Natural killer cell (primary cell): ENCODE results near the gene ELMO1. TPM values are rescaled to one million over a fixed set of nuclear protein-coding genes. Genes with fewer than 3 reads are reported as not detected.

ENCODE experiments used
- ATAC-seq, 3 donors: fragments of 150-1000 bp in 2 of 3; fragments of 200-7000 bp in 1 of 3; cut with Tn5 transposase; 1 replicate in 1 of 3; 2 replicates in 2 of 3; pipeline ENCODE4 v1.10.0; 2021; ENCODE audit warnings: mild to moderate bottlenecking in 2 of 3, moderate library complexity in 2 of 3
- DNase-seq, 2 donors: peaks; one replicate each; pipeline versions ENCODE4 v3.0.0 to v3.0.0-alpha.2; 2013 to 2021; ENCODE audit warnings: mixed read lengths in 1 of 2
- H3K27ac ChIP-seq: one replicate; pipeline ENCODE4 v1.5.1; 2013; ENCODE audit warnings: mild to moderate bottlenecking, low read length
- H3K27me3 ChIP-seq: one replicate; pipeline ENCODE4 v1.6.1; 2013; ENCODE audit warnings: low read length; ENCODE audit not compliant: control insufficient read depth, insufficient read depth
- H3K36me3 ChIP-seq: one replicate; pipeline ENCODE4 v1.6.1; 2013; ENCODE audit warnings: low read length; ENCODE audit not compliant: control insufficient read depth, insufficient read depth
- H3K4me1 ChIP-seq: one replicate; pipeline ENCODE4 v1.6.1; 2013; ENCODE audit warnings: low read length; ENCODE audit not compliant: control insufficient read depth, insufficient read depth
- H3K4me3 ChIP-seq: one replicate; pipeline ENCODE4 v1.5.1; 2013; ENCODE audit warnings: low read length
- H3K9me3 ChIP-seq: one replicate; pipeline ENCODE4 v1.6.1; 2013; ENCODE audit warnings: low read length; ENCODE audit not compliant: control insufficient read depth, insufficient read depth
- H3K27ac Mint-ChIP-seq, 2 donors: one replicate each; pipeline ENCODE4 v1.8.0; 2022; ENCODE audit warnings: mild to moderate bottlenecking in 2 of 2, mixed read lengths in 2 of 2, moderate library complexity in 1 of 2
- H3K27me3 Mint-ChIP-seq, 2 donors: one replicate each; pipeline ENCODE4 v1.8.0; 2022; ENCODE audit warnings: low read depth in 2 of 2, mixed read lengths in 2 of 2
- H3K36me3 Mint-ChIP-seq: one replicate; pipeline ENCODE4 v1.8.0; 2022; ENCODE audit warnings: mixed read lengths
- H3K4me1 Mint-ChIP-seq, 2 donors: one replicate each; pipeline ENCODE4 v1.8.0; 2022; ENCODE audit warnings: mixed read lengths in 2 of 2
- H3K4me3 Mint-ChIP-seq: one replicate; pipeline ENCODE4 v1.8.0; 2022; ENCODE audit warnings: mild to moderate bottlenecking, moderate library complexity, mixed read lengths
- H3K9me3 Mint-ChIP-seq, 2 donors: one replicate each; pipeline ENCODE4 v1.8.0; 2022; ENCODE audit warnings: mixed read lengths in 2 of 2
- WGBS: methylation state at CpG from one replicate; pipeline ENCODE4 v1.1.7; 2013; ENCODE audit warnings: missing lambda C conversion rate; ENCODE audit not compliant: insufficient coverage; 5-methylcytosine and 5-hydroxymethylcytosine counted together
- intact Hi-C: fragments of 100-400 bp; cut with micrococcal nuclease; formaldehyde crosslinking; loops from one replicate; pipeline ENCODE4 v1.14.2; 2022
- total RNA-seq, 4 donors: library from RNA; stranded (reverse); fragments of 120-200 nt in 1 of 4; gene quantifications; one replicate each; pipeline versions ENCODE4 v1.2.3 to v1.2.4, GENCODE V29; 2013 to 2022
- TF ChIP-seq, protein P1 (sequence below): fragments of 200-600 bp; IDR thresholded peaks from one replicate; pipeline ENCODE4 v1.8.0; 2022; ENCODE audit warnings: antibody characterized with exemption

ELMO1 gene
- total RNA-seq, 3 donors from 2014 or later (not counting 1 experiment from before 2014, with no cell fraction given), result 127 to 147 (median 130) TPM

DNA sequence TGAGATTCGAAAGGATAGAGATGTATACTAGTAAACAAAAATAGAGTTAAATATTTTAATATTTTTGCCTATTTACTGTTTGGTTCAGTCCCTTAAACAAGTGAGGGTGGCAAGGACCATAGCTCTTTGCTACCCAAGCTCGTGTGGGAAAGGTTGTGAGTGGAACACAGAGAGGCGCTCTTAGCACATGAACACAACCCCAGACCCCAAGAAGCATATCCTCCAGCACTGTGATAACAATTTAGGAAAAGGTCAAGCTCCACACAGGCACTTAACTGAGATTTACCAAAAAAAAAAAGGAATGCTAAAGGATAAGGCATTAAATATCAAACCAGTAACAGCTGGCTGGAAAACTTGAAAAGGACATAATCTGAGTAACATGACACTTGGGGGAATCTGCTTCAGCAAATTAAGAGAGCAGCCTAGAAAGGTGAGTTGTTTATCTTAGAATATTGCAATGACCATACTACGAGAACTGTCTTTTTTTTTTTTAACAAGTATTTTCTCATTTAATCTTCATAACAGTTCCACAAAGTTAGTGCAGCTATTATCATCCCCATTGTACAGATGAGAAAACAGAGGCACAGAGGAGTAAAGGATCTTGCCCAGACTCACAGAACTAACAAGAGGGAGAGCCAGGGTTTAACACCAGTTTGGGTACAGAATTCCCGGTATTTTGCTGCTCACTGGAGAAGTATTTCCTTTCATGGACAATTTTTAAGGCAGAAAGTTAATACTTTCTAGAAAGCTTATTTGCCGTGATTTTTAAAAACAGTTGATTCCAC lies 420.9 kb downstream of the ELMO1 start:
- peaks cover 38 to 57% of the 10 kb centered on the region in 2 donors for H3K4me1 Mint-ChIP-seq
- WGBS, result 99% methylated on average over 4 of the region's 6 CpGs

DNA sequence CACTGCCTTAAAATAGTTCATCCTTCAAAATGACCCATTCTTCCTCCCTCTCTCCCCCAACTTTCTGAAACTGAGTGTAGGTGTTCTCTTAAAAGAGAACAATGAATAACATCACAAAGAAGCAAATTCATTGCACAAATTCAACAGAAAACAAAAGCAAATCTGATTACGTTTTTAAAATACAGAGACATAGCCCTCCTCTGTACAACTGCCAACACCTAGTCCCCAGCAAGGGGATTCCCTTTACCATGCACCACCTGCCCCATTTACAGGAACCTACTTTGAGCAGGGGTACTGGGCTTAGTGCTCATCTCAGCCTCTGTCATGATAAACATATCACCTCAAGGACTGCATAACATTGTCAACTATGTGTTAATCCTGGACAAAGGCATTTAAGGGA lies 421.6 kb downstream of the ELMO1 start:
- ATAC-seq, result no peak
- peaks cover 21% of the 10 kb centered on the region for H3K36me3 Mint-ChIP-seq

More for the DNA sequence above, 420.9 kb downstream of the ELMO1 start:
- Histone ChIP-seq H3K4me1 (peaks cover 4% of the 10 kb centered on the region), H3K36me3 (no peaks in the 10 kb centered on the region), H3K27me3 (no peaks in the 10 kb centered on the region), H3K9me3 (no peaks in the 10 kb centered on the region), H3K27ac (no peak overlapping the region), H3K4me3 (no peak overlapping the region)
- intact Hi-C loops, result no loop called here
- Mint-ChIP-seq H3K27me3 (no peaks in the 10 kb centered on the region), H3K4me3 (no peak overlapping the region), H3K36me3 (peaks cover 21% of the 10 kb centered on the region), H3K27ac (no peak overlapping the region), H3K9me3 (no peaks in the 10 kb centered on the region)
- ATAC-seq (no peak), DNase-seq (no peak)
- TF ChIP-seq, protein P1, sequence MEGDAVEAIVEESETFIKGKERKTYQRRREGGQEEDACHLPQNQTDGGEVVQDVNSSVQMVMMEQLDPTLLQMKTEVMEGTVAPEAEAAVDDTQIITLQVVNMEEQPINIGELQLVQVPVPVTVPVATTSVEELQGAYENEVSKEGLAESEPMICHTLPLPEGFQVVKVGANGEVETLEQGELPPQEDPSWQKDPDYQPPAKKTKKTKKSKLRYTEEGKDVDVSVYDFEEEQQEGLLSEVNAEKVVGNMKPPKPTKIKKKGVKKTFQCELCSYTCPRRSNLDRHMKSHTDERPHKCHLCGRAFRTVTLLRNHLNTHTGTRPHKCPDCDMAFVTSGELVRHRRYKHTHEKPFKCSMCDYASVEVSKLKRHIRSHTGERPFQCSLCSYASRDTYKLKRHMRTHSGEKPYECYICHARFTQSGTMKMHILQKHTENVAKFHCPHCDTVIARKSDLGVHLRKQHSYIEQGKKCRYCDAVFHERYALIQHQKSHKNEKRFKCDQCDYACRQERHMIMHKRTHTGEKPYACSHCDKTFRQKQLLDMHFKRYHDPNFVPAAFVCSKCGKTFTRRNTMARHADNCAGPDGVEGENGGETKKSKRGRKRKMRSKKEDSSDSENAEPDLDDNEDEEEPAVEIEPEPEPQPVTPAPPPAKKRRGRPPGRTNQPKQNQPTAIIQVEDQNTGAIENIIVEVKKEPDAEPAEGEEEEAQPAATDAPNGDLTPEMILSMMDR, result no peak

DNA sequence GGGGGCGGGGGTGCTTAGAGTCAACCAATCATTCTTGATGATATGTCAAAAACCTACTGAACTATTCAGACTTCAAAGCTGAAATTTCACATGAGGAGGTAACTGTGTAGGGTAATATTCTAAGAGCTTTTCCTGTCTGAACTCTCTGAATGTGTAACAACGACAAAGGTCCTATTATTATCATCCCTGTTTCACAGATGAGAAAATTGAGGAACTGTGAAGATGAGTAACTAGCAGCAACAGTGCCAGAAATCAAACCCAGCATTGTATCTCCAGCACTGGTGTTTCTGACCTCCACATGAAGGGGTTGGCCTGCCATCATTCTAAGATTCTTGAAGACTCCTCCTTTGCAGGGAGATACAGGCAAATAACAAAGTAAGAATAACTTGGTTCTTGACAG lies 429.7 kb downstream of the ELMO1 start:
- TF ChIP-seq, protein P1, result no peak
- Mint-ChIP-seq H3K4me3 (no peak overlapping the region), H3K4me1 (peaks cover 16 to 40% of the 10 kb centered on the region in 2 donors), H3K27ac (no peak overlapping the region), H3K36me3 (no peaks in the 10 kb centered on the region), H3K9me3 (no peaks in the 10 kb centered on the region), H3K27me3 (no peaks in the 10 kb centered on the region)
- no peaks in the 10 kb centered on the region for H3K9me3 ChIP-seq
- no peak overlapping the region for H3K4me3 ChIP-seq
- ATAC-seq (no peak), DNase-seq (no peak)
- H3K4me1 ChIP-seq, result peaks cover 5% of the 10 kb centered on the region
- no peak overlapping the region for H3K27ac ChIP-seq
- 100% methylated on average over 1 of the region's 2 CpGs for WGBS
- no peaks in the 10 kb centered on the region for H3K27me3 ChIP-seq
- no peaks in the 10 kb centered on the region for H3K36me3 ChIP-seq
- intact Hi-C loops, result no loop called here

More for the DNA sequence above, 421.6 kb downstream of the ELMO1 start:
- H3K27me3 Mint-ChIP-seq, result no peaks in the 10 kb centered on the region
- intact Hi-C loops, result no loop called here
- H3K4me3 Mint-ChIP-seq, result no peak overlapping the region
- 74% methylated on average over 1 of the region's 1 CpG for WGBS
- no peaks in the 10 kb centered on the region for H3K9me3 Mint-ChIP-seq
- Histone ChIP-seq H3K36me3 (no peaks in the 10 kb centered on the region), H3K4me3 (no peak overlapping the region), H3K9me3 (no peaks in the 10 kb centered on the region), H3K27me3 (no peaks in the 10 kb centered on the region), H3K4me1 (no peaks in the 10 kb centered on the region), H3K27ac (no peak overlapping the region)
- H3K27ac Mint-ChIP-seq, result peak overlapping the region in 1 of 2 donors; percentile 1
- H3K4me1 Mint-ChIP-seq, result peaks cover 32 to 52% of the 10 kb centered on the region in 2 donors
- TF ChIP-seq, protein P1, result no peak
- no peak for DNase-seq
